ENCODE results near the gene ZBTB12. TPM values are rescaled to one million over a fixed set of nuclear protein-coding genes. Genes with fewer than 3 reads are reported as not detected.
"Not testable (repeated sequence)": the region's sequence is repeated elsewhere in the genome, so short reads cannot be mapped to it uniquely, and the experiment has no call there.

ZBTB12 gene
- total and polyA plus RNA-seq, 2 of the 4 experiments (the other 2 are of a cell fraction), result 2.0 to 8.5 TPM

DNA sequence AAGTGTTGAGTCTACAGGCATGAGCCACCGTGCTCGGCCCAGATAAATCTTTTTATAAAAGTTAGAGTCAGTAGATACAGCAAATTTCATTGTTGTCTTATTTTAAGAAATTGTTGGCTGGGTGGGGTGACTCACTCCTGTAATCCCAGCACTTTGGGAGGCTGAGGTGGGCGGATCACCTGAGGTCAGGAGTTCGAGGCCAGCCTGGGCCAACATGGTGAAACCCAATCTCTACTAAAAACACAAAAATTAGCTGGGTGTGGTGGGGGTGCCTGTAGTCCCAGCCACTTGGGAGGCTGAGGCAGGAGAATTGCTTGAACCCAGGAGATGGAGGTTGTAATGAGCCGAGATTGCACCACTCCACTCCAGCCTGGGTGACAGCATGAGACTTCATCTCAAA is 6.4 kb upstream of the ZBTB12 start:
- Histone ChIP-seq H3K23ac (ENCODE audit: low read depth, low read length) (peak overlapping the region; percentile 1; the same call in 1 of the 2 replicates), H4K91ac (ENCODE audit: insufficient read depth, low read depth, low read length) (peak overlapping the region; percentile 28; the same call in 1 of the 2 replicates), H3K9me1 (ENCODE audit: insufficient read depth, low read length) (peaks cover 12% of the 10 kb centered on the region; the same call in 1 of the 2 replicates), H3K27ac (ENCODE audit: insufficient read depth, low read length) (peak overlapping the region; percentile 27; the same call in 1 of the 2 replicates), H2AK9ac (replicated peaks; ENCODE audit: low read depth, low read length, poor library complexity) (peak overlapping the region; percentile 55), H2BK5ac (ENCODE audit: low read depth, low read length, poor library complexity, severe bottlenecking) (peak overlapping the region; percentile 4), H3K18ac (ENCODE audit: low read depth, low read length) (peak overlapping the region; percentile 49; the same call in 1 of the 2 replicates), H3K4me2 (ENCODE audit: low read depth, low read length) (0 out of 2 replicates have a peak overlapping the region, but pooled peaks have one; percentile 86)
- no CpG with 5 or more reads among the region's 5 CpGs for WGBS, 2 experiments (ENCODE audit: extremely low coverage in 2 of 2, insufficient read length in 1 of 2)
- H2BK120ac ChIP-seq (ENCODE audit: low read depth, low read length); H2BK15ac ChIP-seq (ENCODE audit: low read depth, low read length); H3K9ac ChIP-seq (ENCODE audit: low read depth, low read length); dilution Hi-C loops (cut with HindIII; ENCODE audit: low sequenced_read_pairs, unreplicated experiment); H3K4me3 ChIP-seq (ENCODE audit: insufficient read depth, low read depth, low read length); H2BK20ac ChIP-seq (ENCODE audit: low read depth, low read length); in situ Hi-C loops (cut with MboI; ENCODE audit: low sequenced_read_pairs); H2AFZ ChIP-seq (replicated peaks; ENCODE audit: low read length, poor library complexity); H3K56ac ChIP-seq (ENCODE audit: extremely low read depth, insufficient read depth, low read length); H3K9me3 ChIP-seq (ENCODE audit: control insufficient read depth, insufficient read depth, low read length); H2AK5ac ChIP-seq (ENCODE audit: low read depth, low read length); POLR2A ChIA-PET (ENCODE audit: unreplicated experiment); H4K20me1 ChIP-seq (ENCODE audit: insufficient read depth, low read length); H3K27me3 ChIP-seq (ENCODE audit: control insufficient read depth, insufficient read depth, low read length); H3K14ac ChIP-seq (replicated peaks; ENCODE audit: low read depth, low read length); DNase-seq; BruUV-seq (replicated peaks); H3K36me3 ChIP-seq (ENCODE audit: control insufficient read depth, insufficient read depth, low read length); H3K79me1 ChIP-seq (ENCODE audit: low read depth in 1 of 2, low read length in 2 of 2); intact Hi-C loops (cut with micrococcal nuclease); H4K8ac ChIP-seq (ENCODE audit: low read depth in 2 of 2, low read length in 2 of 2); H4K5ac ChIP-seq (ENCODE audit: low read depth, low read length); H3K4me1 ChIP-seq (ENCODE audit: control insufficient read depth, insufficient read depth, low read length); ATAC-seq (ENCODE audit: low read depth); H3K4ac ChIP-seq (ENCODE audit: low read depth, low read length): not testable (repeated sequence)
- CTCF ChIA-PET, result interaction anchor here (1.2 kb wide), 1 partner anchor 44 kb away, joined by 3 read pairs; no protein-coding TSS in a partner anchor

All from IMR-90 (cell line).